GOT3 (cell line): ENCODE data around the gene PRKAR1B.

Experiments used
- DNase-seq: peaks from one replicate; lab custom pipeline; 2025; ENCODE audit warnings: mixed read lengths; lab: John Stamatoyannopoulos, UW

PRKAR1B gene

DNA sequence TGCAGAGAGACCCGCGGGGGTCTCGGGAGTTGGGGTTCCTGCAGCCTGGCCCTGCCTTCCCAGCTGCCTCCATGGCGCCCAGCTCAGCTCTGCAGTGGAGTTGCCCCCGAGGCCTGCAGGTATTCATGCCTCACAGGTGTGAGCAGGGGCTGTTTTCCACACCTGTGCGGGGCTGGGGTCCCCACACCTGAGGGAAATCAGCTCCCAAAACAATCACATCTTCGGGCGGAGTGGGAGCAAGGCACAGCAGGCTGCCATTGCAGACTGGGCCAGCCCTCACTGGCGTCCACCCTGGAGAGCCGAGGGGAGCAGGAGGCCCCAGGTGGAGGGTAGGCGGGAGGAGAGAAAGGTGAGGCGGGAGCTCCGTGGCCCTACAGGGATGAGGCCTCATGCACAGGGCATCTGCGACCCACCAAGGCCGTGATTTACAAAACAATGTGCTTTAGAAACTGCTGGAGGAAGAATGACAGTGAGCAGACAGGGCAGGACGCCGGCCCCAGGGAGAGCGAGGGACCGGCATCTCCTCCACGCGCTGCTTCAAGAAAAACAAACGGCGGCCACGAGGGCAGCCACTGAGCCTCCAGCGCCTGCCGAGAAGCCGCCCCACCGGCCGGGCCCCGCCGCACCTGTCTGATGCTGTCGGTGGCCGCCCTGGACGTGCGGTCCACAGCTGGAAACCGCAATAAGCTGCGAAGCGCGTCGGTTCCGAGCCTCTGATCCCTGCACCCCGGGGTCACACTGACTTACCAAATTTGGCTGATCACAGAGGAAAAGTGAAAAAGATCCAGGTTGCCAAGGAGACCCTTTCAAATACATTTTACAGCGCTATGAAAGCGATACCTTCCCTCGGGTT is 154.4 kb downstream of the PRKAR1B start:
- DNase-seq: no peak

GRCh38 chr7:571718-572415 is 155.2 kb downstream of the PRKAR1B start:
- DNase-seq: no peak

- DNase-seq: no peak
Measured at GRCh38 chr7:571096-571717, 155.9 kb downstream of the PRKAR1B start.

GRCh38 chr7:570801-571070 is 156.3 kb downstream of the PRKAR1B start:
- no peak for DNase-seq

GRCh38 chr7:569996-570800 is 156.9 kb downstream of the PRKAR1B start:
- no peak for DNase-seq

DNA sequence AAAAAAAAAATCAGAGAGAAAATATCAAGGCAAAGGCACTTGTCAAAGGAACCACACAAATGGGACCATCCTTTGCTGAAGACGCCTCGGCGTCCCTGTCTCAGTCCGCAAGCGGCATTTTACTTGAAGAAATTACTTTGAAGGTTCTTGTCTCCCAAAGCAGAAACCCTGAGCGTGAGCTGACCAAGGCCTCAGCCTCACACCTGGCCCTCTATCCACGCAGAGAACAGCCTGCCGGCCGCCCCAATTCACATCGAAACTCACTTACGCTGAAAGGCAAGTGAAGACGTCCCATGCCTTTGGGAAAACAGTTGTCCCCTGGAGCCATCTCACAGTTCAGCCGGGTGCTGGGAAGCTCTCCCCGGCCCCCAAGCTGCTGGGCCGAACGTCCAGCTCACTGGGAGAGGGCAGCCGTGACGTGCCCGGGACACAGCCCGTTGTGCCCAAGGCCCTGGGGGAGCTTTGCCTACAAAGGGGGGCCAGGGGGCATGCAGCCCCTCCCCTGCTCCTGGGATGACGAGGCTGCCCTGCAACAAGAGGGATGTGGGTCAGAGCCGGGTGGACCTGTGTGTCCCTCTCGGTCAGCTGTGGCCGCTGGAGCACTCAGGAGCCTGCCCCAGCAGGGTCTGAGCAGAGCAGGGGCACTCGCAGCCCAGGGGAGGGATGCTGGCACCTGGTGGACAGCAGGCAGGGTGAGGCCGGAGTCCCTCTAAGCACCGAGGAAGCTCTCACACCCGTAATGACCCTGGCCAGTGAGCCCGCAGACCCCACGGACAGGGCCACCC is 157.8 kb downstream of the PRKAR1B start:
- no peak for DNase-seq

DNA sequence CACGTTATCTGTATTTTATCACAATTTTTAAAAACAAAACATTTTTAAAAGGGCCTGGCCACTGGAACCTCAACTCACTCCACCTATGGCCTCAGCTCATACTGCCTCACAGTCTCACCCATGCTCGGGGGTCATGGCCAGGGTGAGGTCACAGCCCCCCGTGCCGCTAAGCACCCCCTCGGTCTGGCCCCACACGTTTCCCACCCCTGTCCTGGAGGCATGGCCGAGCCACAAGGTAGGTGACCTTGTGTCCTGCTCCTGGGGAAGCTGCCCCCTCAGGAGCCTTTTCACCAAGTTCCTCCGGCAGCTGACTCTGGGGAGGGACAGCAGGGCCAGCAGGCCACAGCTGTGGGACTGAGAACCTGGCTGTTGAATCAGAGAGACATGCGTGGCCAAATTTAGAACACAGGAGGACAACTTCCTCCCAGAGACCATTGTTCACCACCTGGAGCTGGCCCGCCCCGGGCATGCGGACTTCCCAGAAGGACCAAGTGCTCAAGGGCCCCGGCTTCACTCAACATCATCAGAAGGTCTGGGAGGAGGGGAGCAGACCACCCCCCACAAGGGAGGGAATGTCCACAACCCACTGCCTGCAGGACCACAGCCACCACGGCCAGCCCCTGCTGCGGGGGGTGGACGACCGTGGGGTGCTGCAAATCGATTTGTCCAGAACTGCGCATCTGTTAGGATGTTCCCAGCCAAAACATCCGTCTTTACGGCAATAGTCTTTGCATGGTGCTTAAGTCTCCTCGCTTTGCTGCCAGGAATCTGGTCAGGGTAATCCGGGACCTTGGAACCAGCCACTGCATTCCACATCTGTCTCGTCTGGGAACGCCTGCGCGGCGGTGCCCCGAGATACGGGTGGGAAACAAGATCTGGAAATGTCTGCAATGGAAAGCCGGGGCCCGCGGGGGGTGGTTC is 158.8 kb downstream of the PRKAR1B start:
- no peak for DNase-seq

DNA sequence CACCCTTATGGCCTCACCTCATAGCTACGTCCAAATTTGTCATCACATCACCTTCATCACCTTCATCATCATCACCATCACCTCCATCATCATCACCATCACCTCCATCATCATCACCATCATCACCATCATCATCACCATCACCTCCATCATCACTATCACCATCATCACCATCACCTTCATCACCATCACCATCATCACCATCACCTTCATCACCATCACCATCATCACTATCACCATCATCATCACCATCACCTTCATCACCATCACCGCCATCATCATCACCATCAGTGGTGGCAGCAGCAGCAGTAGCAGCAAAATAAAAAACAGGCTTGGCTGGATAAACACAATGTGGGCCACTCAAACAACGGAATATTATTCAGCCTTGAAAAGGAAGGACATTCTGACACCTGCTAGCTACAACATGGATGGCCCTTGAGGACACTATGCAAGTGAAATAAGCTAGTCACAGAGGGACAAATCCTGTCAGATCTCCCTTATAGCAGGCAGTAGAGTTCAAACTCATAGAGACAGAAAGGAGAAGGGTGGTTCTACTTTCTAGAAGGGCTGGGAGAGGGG is 159.7 kb downstream of the PRKAR1B start:
- DNase-seq: no peak

- no peak for DNase-seq
Measured at GRCh38 chr7:566100-566499, 161.0 kb downstream of the PRKAR1B start.

DNA sequence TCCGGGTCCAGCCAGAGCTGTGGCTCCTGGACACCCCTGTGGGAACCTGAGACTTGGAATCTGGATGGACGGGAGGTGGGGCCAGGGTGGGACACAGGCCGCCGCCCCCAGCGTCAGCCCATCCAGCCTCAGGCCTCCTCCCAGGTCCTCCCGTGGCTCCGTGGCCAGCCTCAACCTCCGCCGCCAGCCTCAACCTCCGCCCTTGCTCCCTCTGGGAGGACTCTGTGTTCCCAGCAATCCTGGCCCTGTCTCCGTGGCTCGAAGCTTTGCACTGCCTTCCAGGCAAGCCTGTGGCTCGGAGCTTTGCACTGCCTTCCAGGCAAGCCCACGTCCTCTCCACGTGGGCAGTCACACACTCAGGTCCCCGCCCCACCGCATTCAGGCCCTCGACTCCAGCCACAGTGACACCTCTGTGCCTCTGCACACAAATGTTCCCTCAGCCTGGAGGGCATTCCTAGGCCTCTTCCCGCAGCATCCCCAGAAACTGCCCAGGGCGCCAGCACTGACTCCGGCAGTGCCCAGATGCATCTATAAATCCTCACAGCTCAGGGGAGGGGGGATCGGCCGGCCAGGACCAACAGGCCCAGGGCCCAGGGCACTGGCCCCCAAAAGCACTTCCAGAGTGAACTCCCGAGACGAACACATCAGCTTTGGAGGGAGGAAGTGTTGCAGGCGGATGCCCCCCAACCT is 162.8 kb downstream of the PRKAR1B start:
- DNase-seq: no peak

DNA sequence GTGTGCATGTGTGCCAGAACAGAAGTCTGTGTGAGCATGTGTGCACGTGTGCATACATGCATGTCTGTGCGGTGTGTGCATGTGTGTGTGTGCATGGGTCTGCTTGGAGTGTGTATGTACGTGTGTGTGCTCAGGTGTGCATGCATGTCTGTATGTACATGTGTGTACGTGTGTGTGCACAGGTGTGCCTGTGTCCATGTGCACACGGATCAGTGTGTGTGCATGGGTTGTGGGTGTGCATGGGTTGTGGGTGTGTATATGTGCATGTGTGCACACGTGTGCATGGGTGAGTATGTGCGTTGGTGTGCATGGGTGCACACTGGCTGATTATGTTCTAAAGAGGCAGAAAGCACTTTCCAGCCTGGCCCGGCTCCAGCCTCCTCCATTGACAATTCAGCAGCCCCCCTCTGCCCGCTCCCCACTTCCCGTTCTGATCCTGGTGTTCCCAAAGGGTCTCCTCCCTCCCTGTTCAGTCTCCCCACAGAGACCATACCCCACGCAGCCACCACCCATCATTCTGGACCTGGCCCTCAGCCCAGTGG is 163.4 kb downstream of the PRKAR1B start:
- no peak for DNase-seq

- DNase-seq: no peak
Measured at GRCh38 chr7:562789-563628, 164.1 kb downstream of the PRKAR1B start.

DNA sequence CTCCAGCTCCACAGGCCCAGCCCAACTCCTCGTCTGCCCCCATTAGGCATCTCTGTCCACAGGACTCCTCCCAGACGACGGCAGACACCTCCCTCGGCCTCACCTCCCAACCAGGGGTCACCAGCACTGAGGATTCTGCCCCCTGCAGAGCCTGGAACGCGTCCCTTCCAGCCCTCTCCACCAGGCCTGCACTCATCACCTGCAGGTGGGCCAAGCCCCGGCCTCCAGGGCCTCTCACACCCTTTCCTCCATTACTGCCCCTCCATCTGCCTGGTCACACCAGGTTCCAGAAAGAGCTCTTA is 164.8 kb downstream of the PRKAR1B start:
- DNase-seq: no peak

DNA sequence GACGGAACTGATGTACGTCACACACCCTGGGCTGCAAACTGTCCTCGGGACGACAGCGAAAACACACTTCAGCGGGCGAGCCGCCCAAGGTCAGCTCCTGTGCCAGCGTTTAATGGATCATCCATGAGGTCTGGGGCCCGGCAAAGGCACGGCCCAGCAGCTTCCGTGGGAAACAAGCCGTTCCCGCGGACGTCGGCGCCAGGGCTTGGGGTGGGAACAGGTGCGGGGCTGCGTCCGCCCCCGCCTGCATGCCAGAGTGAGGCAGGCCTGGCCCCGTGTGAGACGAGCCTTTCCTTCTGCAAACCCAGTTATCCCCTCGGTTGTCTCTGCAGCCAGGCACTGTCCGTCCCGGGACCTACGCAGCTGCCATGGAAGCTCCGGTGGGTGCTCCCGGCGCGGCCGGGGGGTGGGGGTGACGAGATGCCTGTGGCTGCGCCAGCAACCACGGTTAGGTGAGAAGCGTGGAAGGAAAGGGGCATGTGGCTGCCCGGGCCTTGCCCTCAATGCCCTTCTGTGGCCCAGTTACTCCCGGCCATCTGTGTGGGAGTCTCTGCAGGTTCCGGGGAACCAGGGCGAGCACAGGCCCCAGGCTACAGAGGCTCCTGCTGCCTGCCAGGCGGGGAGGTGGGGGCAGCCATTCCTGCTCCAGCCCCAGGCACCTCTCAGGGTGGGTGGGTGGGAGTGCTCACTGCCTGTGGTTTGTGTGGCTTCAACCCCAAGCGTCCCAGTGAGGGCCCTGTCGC is 165.3 kb downstream of the PRKAR1B start:
- DNase-seq: no peak

DNA sequence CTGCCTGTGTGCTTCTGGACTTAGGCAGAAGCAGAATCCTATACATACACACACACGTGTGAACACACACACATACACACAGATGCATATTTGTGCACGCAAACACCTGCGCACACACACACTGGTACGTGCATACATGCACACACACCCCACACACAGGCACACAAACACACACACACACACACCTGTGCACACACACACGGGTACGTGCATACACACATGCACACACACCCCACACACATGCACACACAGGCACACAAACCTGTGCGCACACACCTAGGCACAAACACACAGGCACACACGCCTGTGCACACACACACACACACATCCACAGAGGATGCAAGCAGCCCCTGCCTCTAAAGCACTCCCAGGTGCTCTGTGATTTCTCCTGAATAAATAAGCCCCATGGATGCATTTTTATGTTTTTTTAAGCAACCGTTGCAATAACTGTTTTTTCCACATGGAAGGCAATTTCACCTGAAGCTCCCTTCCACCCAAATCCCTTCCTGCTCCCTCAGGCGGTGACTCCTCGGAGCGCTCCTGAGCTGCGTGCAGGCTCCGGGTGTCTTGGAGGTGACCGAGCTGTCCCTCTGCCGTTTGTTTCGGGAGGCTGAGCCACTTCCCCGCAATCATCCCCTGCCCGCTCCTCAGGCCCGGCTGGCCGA is 166.0 kb downstream of the PRKAR1B start:
- DNase-seq: no peak

GRCh38 chr7:559396-559705 is 167.7 kb downstream of the PRKAR1B start:
- no peak for DNase-seq

GRCh38 chr7:557558-557881 is 169.6 kb downstream of the PRKAR1B start:
- DNase-seq: no peak
